Endothelial cell (in vitro differentiated cells): ENCODE measurements around the gene CCNT2. TPM values are rescaled to one million over a fixed set of nuclear protein-coding genes. Genes with fewer than 3 reads are reported as not detected.
A peak's percentile ranks its signal among the peaks of the same experiment; 100 is the strongest.

Experiments
- DNase-seq: peaks from one replicate; pipeline ENCODE4 v3.0.0; 2021; ENCODE audit warnings: low spot score
- H3K27ac Mint-ChIP-seq: one replicate; pipeline ENCODE4 v1.8.0; 2021; ENCODE audit warnings: mixed read lengths, inconsistent platforms; ENCODE audit not compliant: unreplicated experiment
- H3K27me3 Mint-ChIP-seq: one replicate; pipeline ENCODE4 v1.8.0; 2021; ENCODE audit warnings: mild to moderate bottlenecking, moderate library complexity, mixed read lengths, inconsistent platforms; ENCODE audit not compliant: unreplicated experiment
- H3K36me3 Mint-ChIP-seq: one replicate; pipeline ENCODE4 v1.8.0; 2021; ENCODE audit warnings: mild to moderate bottlenecking, low read depth, mixed read lengths, inconsistent platforms; ENCODE audit not compliant: unreplicated experiment
- H3K4me1 Mint-ChIP-seq: one replicate; pipeline ENCODE4 v1.8.0; 2021; ENCODE audit warnings: mild to moderate bottlenecking, mixed read lengths, inconsistent platforms; ENCODE audit not compliant: unreplicated experiment
- H3K4me3 Mint-ChIP-seq: one replicate; pipeline ENCODE4 v1.8.0; 2021; ENCODE audit warnings: mild to moderate bottlenecking, mixed read lengths, inconsistent platforms; ENCODE audit not compliant: unreplicated experiment
- H3K9me3 Mint-ChIP-seq: one replicate; pipeline ENCODE4 v1.8.0; 2021; ENCODE audit warnings: mixed read lengths, inconsistent platforms; ENCODE audit not compliant: unreplicated experiment
- CTCF ChIP-seq: fragments of 200-600 bp; sonication (generic); IDR thresholded peaks from one replicate; pipeline ENCODE4 v1.5.0; 2021; ENCODE audit warnings: antibody characterized with exemption; ENCODE audit not compliant: unreplicated experiment
- long read RNA-seq: library from polyadenylated mRNA; unstranded; transcript quantifications from one replicate; pipeline ENCODE4 v2.0.0, GENCODE V29; 2020; ENCODE audit not compliant: unreplicated experiment
- total RNA-seq: library from RNA; stranded (reverse); fragmentation: NEBNext Ultra II Directional; extraction: Animal tissue kit (Norgen Biotek cat#: 25700); gene quantifications from one replicate; pipeline ENCODE4 v1.2.1, GENCODE V29; 2021; ENCODE audit not compliant: unreplicated experiment

Gene CCNT2
- total RNA-seq, result 49.5 TPM
- long read RNA-seq, full-length matches to known transcripts, result 2 of 8 reads
- long read RNA-seq, partial matches to known transcripts, result 5 of 8 reads
- long read RNA-seq, other reads (novel, unspliced or antisense), result 1 of 8 reads

GRCh38 chr2:134918526-134919340, at the start of gene CCNT2:
TSS of gene CCNT2 (plus strand) at chr2:134918822. CDS start at chr2:134918855, 33 bp downstream.
- Mint-ChIP-seq H3K27ac (peak within 1 kb of the TSS; percentile 99), H3K36me3 (peaks cover 17% of the 10 kb centered on the region), H3K9me3 (no peaks in the 10 kb centered on the region), H3K4me1 (peaks cover 20% of the 10 kb centered on the region), H3K27me3 (peaks cover 14% of the 10 kb centered on the region), H3K4me3 (peak within 1 kb of the TSS; percentile 99)
- peak; percentile 100 for DNase-seq
- TF ChIP-seq CTCF, result no peak

- no peaks in the 10 kb centered on the region for H3K9me3 Mint-ChIP-seq
- H3K4me3 Mint-ChIP-seq, result no peak overlapping the region
- TF ChIP-seq CTCF, result no peak
- no peak overlapping the region for H3K27ac Mint-ChIP-seq
- H3K27me3 Mint-ChIP-seq, result no peaks in the 10 kb centered on the region
- H3K4me1 Mint-ChIP-seq, result no peaks in the 10 kb centered on the region
- no peak for DNase-seq
- peaks cover 4% of the 10 kb centered on the region for H3K36me3 Mint-ChIP-seq
These were observed 48.5 kb upstream of the CCNT2 start for GRCh38 chr2:134869946-134870736.

- Mint-ChIP-seq H3K9me3 (no peaks in the 10 kb centered on the region), H3K27ac (no peak overlapping the region), H3K4me1 (no peaks in the 10 kb centered on the region), H3K36me3 (peaks cover 4% of the 10 kb centered on the region), H3K4me3 (no peak overlapping the region), H3K27me3 (no peaks in the 10 kb centered on the region)
- no peak for DNase-seq
- no peak for TF ChIP-seq CTCF
These were observed 45.5 kb upstream of the CCNT2 start for GRCh38 chr2:134873152-134873551.

GRCh38 chr2:134875309-134875708, 43.3 kb upstream of the CCNT2 start:
- H3K4me3 Mint-ChIP-seq, result no peak overlapping the region
- H3K27ac Mint-ChIP-seq, result no peak overlapping the region
- H3K36me3 Mint-ChIP-seq, result peaks cover 9% of the 10 kb centered on the region
- TF ChIP-seq CTCF, result no peak
- H3K4me1 Mint-ChIP-seq, result peaks cover 3% of the 10 kb centered on the region
- no peaks in the 10 kb centered on the region for H3K27me3 Mint-ChIP-seq
- H3K9me3 Mint-ChIP-seq, result peaks cover 5% of the 10 kb centered on the region
- DNase-seq, result no peak
